PC-3 (cell line): Measurements from ENCODE around the gene MAP2K5.

Experiments used
- EZH2 ChIP-seq: fragments of 300-600 bp; sonication (generic); IDR thresholded peaks from one replicate; pipeline ENCODE4 v1.6.1; 2017; ENCODE audit warnings: antibody characterized with exemption, mild to moderate bottlenecking, low read length; ENCODE audit not compliant: unreplicated experiment
- TF ChIP-seq, protein P1 (sequence below): fragments of 300-600 bp; sonication (generic); conservative IDR thresholded peaks from 2 replicates; pipeline ENCODE4 v1.5.1; 2017; ENCODE audit warnings: antibody characterized with exemption, low read depth, mild to moderate bottlenecking, low read length

- TF ChIP-seq, protein P1, sequence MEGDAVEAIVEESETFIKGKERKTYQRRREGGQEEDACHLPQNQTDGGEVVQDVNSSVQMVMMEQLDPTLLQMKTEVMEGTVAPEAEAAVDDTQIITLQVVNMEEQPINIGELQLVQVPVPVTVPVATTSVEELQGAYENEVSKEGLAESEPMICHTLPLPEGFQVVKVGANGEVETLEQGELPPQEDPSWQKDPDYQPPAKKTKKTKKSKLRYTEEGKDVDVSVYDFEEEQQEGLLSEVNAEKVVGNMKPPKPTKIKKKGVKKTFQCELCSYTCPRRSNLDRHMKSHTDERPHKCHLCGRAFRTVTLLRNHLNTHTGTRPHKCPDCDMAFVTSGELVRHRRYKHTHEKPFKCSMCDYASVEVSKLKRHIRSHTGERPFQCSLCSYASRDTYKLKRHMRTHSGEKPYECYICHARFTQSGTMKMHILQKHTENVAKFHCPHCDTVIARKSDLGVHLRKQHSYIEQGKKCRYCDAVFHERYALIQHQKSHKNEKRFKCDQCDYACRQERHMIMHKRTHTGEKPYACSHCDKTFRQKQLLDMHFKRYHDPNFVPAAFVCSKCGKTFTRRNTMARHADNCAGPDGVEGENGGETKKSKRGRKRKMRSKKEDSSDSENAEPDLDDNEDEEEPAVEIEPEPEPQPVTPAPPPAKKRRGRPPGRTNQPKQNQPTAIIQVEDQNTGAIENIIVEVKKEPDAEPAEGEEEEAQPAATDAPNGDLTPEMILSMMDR = no peak
- no peak for TF ChIP-seq EZH2
These were observed 280.2 kb downstream of the MAP2K5 start for GRCh38 chr15:67822537-67823313.
